GM18499 (cell line): ENCODE results near the gene DCC.

Experiments used
- ATAC-seq: cut with Tn5 transposase; IDR thresholded peaks from one replicate; pipeline ENCODE4 v1.9.1; 2021; ENCODE audit warnings: moderate number of reproducible peaks; ENCODE audit not compliant: insufficient read depth, unreplicated experiment

Gene DCC

DNA sequence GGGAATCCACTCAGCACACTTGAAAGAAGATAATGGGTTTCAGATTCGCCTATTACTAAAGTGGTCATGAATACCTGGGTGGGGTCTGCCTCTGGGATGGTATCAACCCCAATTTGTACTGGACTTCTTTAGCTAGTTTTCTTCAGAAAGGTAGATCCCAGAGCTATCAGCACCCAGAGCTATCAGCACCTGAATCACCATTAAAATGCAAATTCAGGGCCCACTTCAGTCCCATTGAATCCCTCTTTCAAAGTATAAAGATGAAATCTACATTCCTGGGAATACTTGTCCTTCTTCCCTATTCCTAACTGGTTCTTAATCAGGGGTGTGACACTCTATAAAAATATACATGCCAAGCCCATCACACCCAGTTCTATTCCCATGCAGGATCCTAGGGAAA is 914.3 kb downstream of the DCC start:
- no peak for ATAC-seq

- ATAC-seq = no peak
Measured at GRCh38 chr18:53261241-53261640, 921.2 kb downstream of the DCC start.

- ATAC-seq = no peak
Measured at GRCh38 chr18:53266850-53267249, 926.9 kb downstream of the DCC start.

DNA sequence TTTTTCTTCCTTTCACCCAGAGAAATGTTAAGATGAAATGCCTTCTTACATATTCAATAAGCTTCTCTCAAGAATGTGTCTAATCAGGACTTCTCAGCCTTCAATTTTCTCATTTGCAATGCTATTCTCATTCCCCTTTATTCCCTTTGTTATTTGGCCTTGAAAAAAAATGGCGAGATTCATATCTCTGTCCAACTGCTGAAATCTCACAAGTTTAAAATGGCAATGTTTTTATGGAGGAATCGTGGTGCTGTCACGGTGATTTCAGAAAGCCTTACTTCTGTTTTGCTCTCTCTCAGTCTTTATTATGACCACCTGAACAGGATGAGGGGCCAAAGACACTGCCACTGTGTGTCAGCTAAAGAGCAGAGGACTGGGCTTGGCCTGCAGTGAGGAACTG is 928.5 kb downstream of the DCC start:
- no peak for ATAC-seq

GRCh38 chr18:53281406-53281805 is 941.4 kb downstream of the DCC start:
- no peak for ATAC-seq

DNA sequence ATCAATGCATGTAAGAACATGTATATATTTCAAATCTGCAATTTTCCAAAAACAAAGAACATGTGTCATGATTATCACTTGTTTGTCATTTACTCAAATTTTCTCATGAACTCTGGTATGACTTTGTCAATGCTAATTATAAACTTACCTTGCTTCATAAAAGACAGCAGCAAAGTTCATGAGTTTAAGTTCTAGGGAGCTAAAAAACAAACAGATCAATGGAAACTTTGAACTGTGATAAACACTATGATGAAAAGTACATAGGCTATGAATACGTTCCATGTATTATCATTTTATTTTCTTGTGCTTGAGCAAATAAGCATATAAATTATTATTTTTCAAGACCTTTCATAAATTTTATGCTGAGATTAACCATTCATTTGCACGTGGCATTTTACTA is 943.7 kb downstream of the DCC start:
- ATAC-seq = no peak

GRCh38 chr18:53305461-53305860 is 965.5 kb downstream of the DCC start:
- ATAC-seq = no peak

DNA sequence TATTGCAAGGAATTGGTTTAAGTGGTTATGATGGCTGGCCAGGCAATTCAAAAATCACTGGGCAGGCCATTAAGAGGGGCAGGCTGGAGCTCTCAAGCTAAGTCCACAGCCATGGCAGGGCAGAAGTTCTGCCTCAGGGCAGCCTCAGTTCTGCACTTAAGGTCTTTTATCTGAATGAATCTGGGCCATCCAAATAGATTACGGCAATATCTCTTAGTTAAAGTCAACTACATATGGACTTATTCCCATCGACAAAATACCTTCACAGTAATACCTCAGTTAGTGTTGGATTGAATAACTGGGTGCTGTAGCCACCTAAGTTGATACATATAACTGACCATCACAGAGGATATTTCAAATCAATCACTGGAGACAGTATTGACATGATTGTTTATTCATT is 979.6 kb downstream of the DCC start:
- ATAC-seq = no peak

- ATAC-seq = no peak
Measured at GRCh38 chr18:53322163-53322562, 982.2 kb downstream of the DCC start.

DNA sequence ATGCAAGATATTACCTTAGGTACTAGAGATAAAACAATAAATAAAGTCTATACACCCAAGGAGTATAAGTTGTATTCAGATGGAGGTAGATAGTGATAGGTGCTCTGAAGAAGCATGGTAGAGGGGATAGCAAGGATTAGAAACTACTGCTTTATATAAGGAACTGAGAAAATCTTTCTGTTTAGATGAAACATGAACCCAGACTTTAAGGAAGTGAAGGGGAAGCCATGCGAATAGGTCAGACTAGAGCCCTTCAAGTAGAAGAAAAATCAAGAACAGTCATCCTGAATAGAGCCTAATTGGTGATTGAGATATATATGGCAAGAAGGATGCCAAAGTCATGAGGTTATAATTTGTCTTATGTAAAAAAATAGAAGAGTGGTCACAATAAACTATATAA is 984.4 kb downstream of the DCC start:
- no peak for ATAC-seq

DNA sequence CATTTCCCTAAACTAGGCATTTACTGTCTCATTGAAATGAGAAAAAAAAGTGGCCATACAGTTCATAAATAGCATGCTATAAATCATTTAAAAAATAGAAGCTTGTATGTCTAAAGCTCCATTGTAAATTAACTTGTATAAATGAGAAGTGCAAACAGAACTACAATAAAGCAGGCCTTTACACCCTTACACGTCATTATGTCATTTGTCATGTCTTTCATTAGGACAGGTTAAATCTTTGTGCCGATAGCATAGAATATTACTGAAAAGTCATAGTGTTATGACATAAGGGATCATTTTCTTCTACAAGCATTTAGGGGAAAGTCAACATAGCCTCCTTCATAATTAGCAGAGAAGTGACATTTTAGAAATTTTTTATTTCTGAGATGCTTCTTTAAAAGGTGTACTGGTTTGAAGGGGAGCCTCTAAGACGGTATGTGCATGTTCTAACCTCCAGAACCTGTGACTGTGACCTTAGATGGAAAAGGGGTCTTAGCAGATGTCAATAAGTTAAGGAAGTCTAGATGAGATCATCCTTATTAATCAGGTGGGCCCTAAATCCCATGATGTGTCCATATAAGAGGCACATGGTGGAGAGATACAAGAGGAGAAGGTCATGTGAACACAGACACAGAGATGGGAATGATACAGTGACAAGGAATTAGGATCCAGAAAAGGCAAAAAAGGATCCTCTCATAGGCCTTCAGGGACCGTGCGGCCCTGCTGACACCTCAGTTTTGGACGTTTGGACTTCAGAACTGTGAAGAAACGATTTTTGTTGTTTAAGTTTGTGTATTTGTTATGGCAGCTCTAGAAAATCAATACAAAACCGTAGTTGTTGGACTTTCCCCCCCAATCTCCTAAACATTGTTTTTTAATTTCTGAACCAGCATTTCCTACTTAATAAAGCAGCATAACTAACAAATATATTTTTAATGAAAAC is 1020.8 kb downstream of the DCC start:
- no peak for ATAC-seq

DNA sequence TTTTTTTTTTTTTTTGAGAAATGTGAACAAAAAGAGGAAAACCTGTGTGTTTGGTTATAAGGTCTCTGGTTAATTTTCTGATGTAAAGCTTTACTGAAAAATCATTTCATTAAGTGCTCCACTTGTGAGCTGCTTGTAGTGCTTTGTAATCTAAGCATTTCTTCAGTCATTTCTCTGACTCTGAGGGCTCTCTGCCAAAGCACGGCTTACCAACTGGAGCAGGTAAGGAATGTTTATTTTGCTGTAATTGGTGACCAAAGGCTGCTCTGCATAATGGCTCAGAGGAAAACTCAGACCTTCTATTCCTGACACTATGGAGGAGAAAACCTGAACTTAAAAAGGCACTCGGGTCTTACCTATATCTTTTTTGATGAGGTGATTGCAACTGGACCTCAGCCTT is 1035.6 kb downstream of the DCC start:
- no peak for ATAC-seq

DNA sequence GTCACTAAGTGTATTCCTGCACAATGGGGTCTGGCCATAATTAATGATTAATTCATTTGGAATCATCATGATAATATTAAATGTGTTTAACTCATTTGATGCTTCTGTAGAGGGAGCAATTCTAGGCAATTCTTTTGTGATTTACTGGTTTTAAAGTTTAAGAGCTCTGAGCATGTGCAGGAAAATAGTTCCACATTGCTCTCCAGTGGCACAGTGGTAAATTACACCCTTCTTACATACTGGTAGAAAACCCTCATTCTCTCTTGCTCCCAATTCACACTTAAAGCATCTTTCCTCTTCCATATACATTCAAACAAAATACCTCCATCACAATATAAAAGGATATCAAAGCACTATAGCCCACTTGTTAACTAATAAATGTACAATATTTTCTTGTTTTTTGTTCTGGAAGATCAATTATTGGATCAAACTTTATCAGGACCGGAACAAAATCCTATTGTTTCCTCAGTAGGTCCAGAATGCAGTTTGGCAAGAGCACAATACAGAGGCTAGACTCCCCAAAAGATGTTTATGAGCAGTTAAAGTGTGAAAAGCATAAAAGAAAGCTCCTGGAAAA is 1040.2 kb downstream of the DCC start:
- ATAC-seq = peak; percentile 79

DNA sequence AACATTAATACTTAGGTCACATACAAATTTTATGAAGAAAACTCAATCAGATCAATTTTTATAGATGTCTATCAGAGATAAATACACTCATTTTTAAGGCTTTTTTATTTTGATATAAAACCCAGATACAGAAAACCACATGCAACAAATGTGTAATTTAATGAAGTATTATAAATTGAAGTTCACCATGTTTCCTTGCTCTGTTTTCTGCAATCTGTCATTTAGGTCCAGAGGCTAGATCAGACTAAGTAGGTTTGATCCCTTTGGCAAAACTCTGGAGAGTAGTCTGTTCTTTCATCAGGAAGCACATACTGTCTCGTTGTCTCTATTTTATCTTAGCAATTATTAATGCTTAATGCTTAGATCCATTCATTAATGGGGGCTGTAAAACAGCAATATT is 1042.9 kb downstream of the DCC start:
- no peak for ATAC-seq

- ATAC-seq = no peak
Measured at GRCh38 chr18:53385889-53386288, 1045.9 kb downstream of the DCC start.

GRCh38 chr18:53387581-53387980 is 1047.6 kb downstream of the DCC start:
- ATAC-seq = no peak

DNA sequence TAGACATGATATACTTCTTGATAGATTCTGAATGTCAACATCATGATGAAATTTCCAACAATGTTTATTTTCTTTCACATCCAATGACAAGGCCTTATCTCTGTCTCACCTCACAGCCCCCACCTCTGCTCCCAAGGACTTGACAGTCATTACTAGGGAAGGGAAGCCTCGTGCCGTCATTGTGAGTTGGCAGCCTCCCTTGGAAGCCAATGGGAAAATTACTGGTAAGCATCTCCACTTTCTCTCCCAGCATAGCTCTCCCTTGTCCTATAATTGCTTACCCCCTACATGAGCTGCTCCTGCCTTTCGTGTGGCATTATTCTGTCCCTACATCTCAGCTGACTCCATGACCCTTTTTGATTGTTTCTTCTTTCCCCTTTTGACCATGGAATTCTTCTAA is 1062.7 kb downstream of the DCC start:
- ATAC-seq = no peak

DNA sequence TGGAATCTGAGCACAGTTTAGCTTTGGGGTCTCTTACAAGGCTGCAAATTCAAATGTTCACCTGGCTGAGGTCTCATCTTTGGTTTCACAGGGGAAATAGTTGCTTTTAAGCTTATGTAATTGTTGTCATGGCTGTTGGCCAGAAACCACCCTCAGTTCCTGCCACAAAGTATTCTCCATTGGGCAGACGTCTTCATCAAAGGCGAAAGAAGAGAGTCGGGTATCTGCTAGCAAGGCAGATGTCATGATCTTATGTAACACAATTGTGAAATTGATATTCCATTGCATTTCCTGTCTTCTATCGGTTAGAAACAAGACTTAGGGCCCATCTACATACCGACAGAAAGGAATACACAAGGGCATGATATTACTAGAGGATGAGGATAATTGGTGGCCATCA is 1068.3 kb downstream of the DCC start:
- ATAC-seq = no peak

- no peak for ATAC-seq
Measured at GRCh38 chr18:53411511-53411910, 1071.5 kb downstream of the DCC start.

DNA sequence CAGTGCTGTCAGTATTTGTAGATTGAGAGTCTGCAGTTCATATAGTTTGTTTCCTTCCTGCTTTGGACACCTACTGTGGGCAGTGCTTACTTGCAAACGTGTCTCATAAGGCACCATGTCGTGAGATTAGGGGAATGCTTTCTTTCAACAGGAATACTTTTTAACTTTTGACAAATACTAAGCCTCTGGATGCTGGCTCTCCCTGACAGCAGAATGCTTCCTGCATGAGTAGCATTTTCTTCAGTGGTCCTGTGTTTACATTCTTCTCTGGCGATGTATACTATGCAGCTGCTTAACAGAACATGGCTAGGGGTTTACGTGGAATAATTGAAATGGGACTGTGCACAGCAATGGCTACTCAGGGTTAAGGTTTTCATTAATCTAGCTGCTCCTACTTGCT is 1077.0 kb downstream of the DCC start:
- ATAC-seq = no peak

- no peak for ATAC-seq
Measured at GRCh38 chr18:53421869-53422268, 1081.9 kb downstream of the DCC start.

DNA sequence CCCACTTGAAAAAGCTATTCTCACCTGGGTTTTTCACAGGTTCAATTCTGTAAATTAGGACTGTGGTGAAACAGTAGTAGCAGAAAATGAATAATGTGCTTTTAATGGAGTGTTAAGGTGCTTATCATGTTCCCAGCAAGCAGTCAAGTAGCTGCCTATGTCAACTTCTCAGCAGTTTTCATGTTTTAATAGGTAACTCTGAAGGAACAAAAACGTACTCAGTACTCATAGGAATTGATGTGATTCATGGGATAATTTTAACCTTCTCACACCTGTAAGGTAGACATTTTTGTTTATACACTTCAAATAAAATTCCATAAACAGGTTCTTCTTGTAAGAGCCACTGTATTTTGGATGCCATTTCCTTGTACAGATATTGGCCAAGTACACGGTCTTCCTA is 1082.9 kb downstream of the DCC start:
- no peak for ATAC-seq
